ENCODE measurements around the gene HNF1A. TPM values are rescaled to one million over a fixed set of nuclear protein-coding genes. Genes with fewer than 3 reads are reported as not detected.

Gene HNF1A
- total and polyA plus RNA-seq, 10 of the 15 experiments (the other 5 are each of a cell fraction or from before 2014, with no cell fraction given), result 0.10 TPM; not detected in 9

GRCh38 chr12:120962532-120963020, 15.8 kb upstream of the HNF1A start (continued):
- TF ChIP-seq RCOR1 (conservative IDR thresholded peaks at IDR 0.05; ENCODE audit: low read depth, low read length) (no peak), ZNF217 (IDR thresholded peaks at IDR 0.05) (no peak), ZSCAN29 (IDR thresholded peaks at IDR 0.05) (no peak), IKZF2 (IDR thresholded peaks at IDR 0.05) (no peak), SUZ12 (IDR thresholded peaks at IDR 0.05; ENCODE audit: unreplicated experiment) (no peak), SMAD1 (IDR thresholded peaks at IDR 0.05; ENCODE audit: low read depth, partially characterized antibody) (no peak), USF2 (IDR thresholded peaks at IDR 0.05; ENCODE audit: borderline replicate concordance, low read depth, low read length) (no peak)

- no peaks in the 10 kb centered on the region for H3K36me3 ChIP-seq (ENCODE audit: control insufficient read depth in 2 of 2, insufficient read depth in 2 of 2, low read length in 1 of 2)
- POLR2A ChIA-PET, result no interaction called here
- SMC1A ChIA-PET (ENCODE audit: uncharacterized antibody, unreplicated experiment), result interaction anchor here (1.5 to 1.6 kb wide), 2 partner anchors 32 to 110 kb away, joined by 4 read pairs; no protein-coding TSS in a partner anchor
- no peak overlapping the region for H3K4me2 ChIP-seq (ENCODE audit: control insufficient read depth, insufficient read depth)
- H3K9me3 ChIP-seq (replicated peaks; ENCODE audit: control insufficient read depth, insufficient read depth, low read length), result no peaks in the 10 kb centered on the region
- FAIRE-seq, result no peak
- BruUV-seq (replicated peaks), result no TSS peak
- no peak for ATAC-seq
- no peak overlapping the region for H3K4me3 ChIP-seq
- WGBS (ENCODE audit: insufficient coverage, insufficient replicate concordance, low lambda C conversion rate, missing lambda C conversion rate), result 50% methylated on average over 8 of the region's 8 CpGs
- RAD21 ChIA-PET (ENCODE audit: unreplicated experiment), result interaction anchor here (0.7 kb wide), 1 partner anchor 7 kb away, joined by 3 read pairs; no protein-coding TSS in a partner anchor
- H3K79me2 ChIP-seq (ENCODE audit: control insufficient read depth, insufficient read depth, low read length), result no peaks in the 10 kb centered on the region
- peaks cover 8% of the 10 kb centered on the region for H3K4me1 ChIP-seq (ENCODE audit: control insufficient read depth, insufficient read depth, low read length)
- no peak for DNase-seq (ENCODE audit: low read depth, low spot score)
- no peaks in the 10 kb centered on the region for H3K27me3 ChIP-seq (replicated peaks in 1 of 2; ENCODE audit: control insufficient read depth in 2 of 2, insufficient read depth in 2 of 2, low read length in 1 of 2)
- CTCF ChIA-PET, result interaction anchor here (0.6 to 2.6 kb wide), 4 partner anchors 41 to 318 kb away, joined by 3 to 10 read pairs (median 4); no protein-coding TSS in a partner anchor
- no peak overlapping the region for H3K9ac ChIP-seq (ENCODE audit: control insufficient read depth, insufficient read depth, low read length)
- TF ChIP-seq MTA3 (IDR thresholded peaks at IDR 0.05; ENCODE audit: borderline replicate concordance, low read length) (no peak), SKIL (IDR thresholded peaks at IDR 0.05; ENCODE audit: low read depth, poor library complexity, severe bottlenecking) (no peak)
- intact Hi-C loops (cut with micrococcal nuclease; ENCODE audit: unreplicated experiment), result loop anchor here (5.0 kb wide), 1 partner anchor 62 kb away; the partner anchor contains the start of gene SPPL3
- in situ Hi-C loops (cut with MboI), result no loop called here
- H4K20me1 ChIP-seq (ENCODE audit: control insufficient read depth, insufficient read depth), result no peaks in the 10 kb centered on the region
- no peak overlapping the region for H3K27ac ChIP-seq (ENCODE audit: control insufficient read depth, insufficient read depth)
- H2AFZ ChIP-seq (ENCODE audit: control insufficient read depth, low read depth, low read length), result no peak overlapping the region
Measured at GRCh38 chr12:120964298-120964697, 14.0 kb upstream of the HNF1A start.

Measured in GM12878 (cell line).